PC-9 (cell line): ENCODE measurements around the gene CX3CR1. TPM values are rescaled to one million over a fixed set of nuclear protein-coding genes. Genes with fewer than 3 reads are reported as not detected.

ENCODE experiments used
- BruUV-seq: library from RNA; stranded (reverse); fragments of 400-500 nt; replicated peaks from 2 replicates; lab custom pipeline; 2021; lab: Mats Ljungman, UMichigan
- CTCF ChIA-PET: fragments of 300-600 bp; sonication (Branson Sonifier 250); formaldehyde crosslinking; loops from one replicate; lab custom pipeline; 2022; ENCODE audit warnings: antibody characterized with exemption; lab: Charles Lee
- POLR2A ChIA-PET: fragments of 300-600 bp; sonication (Branson Sonifier 250); formaldehyde crosslinking; loops from one replicate; lab custom pipeline; 2022; ENCODE audit warnings: antibody characterized with exemption; ENCODE audit not compliant: unreplicated experiment; lab: Charles Lee
- DNase-seq, 2 experiments: peaks; one replicate each; pipeline versions ENCODE4 v3.0.0 to v3.0.0-alpha.2; 2015 to 2022; ENCODE audit warnings: mixed read lengths in 1 of 2
- H2AFZ ChIP-seq: fragments of 200-600 bp; sonication (generic); 2 replicates; pipeline ENCODE4 v1.8.1; 2017; ENCODE audit warnings: antibody characterized with exemption
- H3F3A ChIP-seq: fragments of 200-600 bp; sonication (generic); 2 replicates; pipeline ENCODE4 v1.8.1; 2017; ENCODE audit warnings: antibody characterized with exemption, mild to moderate bottlenecking, low read depth; ENCODE audit not compliant: insufficient read depth
- H3K27ac ChIP-seq: fragments of 200-600 bp; sonication (generic); 2 replicates; pipeline ENCODE4 v1.6.1; 2016; ENCODE audit warnings: mixed run types
- H3K27me3 ChIP-seq: fragments of 200-600 bp; sonication (generic); 2 replicates; pipeline ENCODE4 v1.6.1; 2016; ENCODE audit warnings: low read depth, mixed run types; ENCODE audit not compliant: insufficient read depth
- H3K36me3 ChIP-seq: fragments of 200-600 bp; sonication (generic); 2 replicates; pipeline ENCODE4 v1.6.1; 2016; ENCODE audit warnings: low read depth, mixed run types
- H3K4me1 ChIP-seq: fragments of 200-600 bp; sonication (generic); replicated peaks from 2 replicates; pipeline ENCODE4 v1.6.1; 2016; ENCODE audit warnings: mixed run types; ENCODE audit not compliant: insufficient read depth
- H3K4me2 ChIP-seq: fragments of 200-600 bp; sonication (generic); 2 replicates; pipeline ENCODE4 v1.6.1; 2017; ENCODE audit warnings: mixed run types
- H3K4me3 ChIP-seq: fragments of 200-600 bp; sonication (generic); 2 replicates; pipeline ENCODE4 v1.6.1; 2016; ENCODE audit warnings: mixed run types
- H3K79me2 ChIP-seq: fragments of 200-600 bp; sonication (generic); 2 replicates; pipeline ENCODE4 v1.6.1; 2017; ENCODE audit warnings: low read depth, mixed run types
- H3K9me2 ChIP-seq: fragments of 200-600 bp; sonication (generic); 2 replicates; pipeline ENCODE4 v1.8.1; 2017; ENCODE audit warnings: mild to moderate bottlenecking; ENCODE audit not compliant: insufficient read depth
- H3K9me3 ChIP-seq: fragments of 200-600 bp; sonication (generic); 2 replicates; pipeline ENCODE4 v1.8.1; 2016; ENCODE audit warnings: low read depth; ENCODE audit not compliant: insufficient read depth
- H4K20me1 ChIP-seq: fragments of 200-600 bp; sonication (generic); 2 replicates; pipeline ENCODE4 v1.8.1; 2017; ENCODE audit not compliant: insufficient read depth
- EZH2 ChIP-seq: fragments of 200-600 bp; sonication (generic); IDR thresholded peaks from 2 replicates; pipeline ENCODE4 v1.8.0; 2017; ENCODE audit warnings: antibody characterized with exemption, low read depth
- intact Hi-C: fragments of 100-400 bp; cut with micrococcal nuclease; formaldehyde crosslinking; loops from one replicate; pipeline ENCODE4 v1.10.0; 2022; ENCODE audit not compliant: unreplicated experiment
- total RNA-seq: library from RNA; stranded (reverse); gene quantifications from 2 replicates; pipeline ENCODE4 v1.2.3, GENCODE V29; 2021
- TF ChIP-seq, protein P1 (sequence below): fragments of 200-600 bp; sonication (generic); conservative IDR thresholded peaks from 2 replicates; pipeline ENCODE4 v1.6.1; 2017; ENCODE audit warnings: mixed run types, antibody characterized with exemption, mild to moderate bottlenecking, moderate library complexity

CX3CR1 gene
- total RNA-seq, 1 experiment from 2014 or later, result not detected

DNA sequence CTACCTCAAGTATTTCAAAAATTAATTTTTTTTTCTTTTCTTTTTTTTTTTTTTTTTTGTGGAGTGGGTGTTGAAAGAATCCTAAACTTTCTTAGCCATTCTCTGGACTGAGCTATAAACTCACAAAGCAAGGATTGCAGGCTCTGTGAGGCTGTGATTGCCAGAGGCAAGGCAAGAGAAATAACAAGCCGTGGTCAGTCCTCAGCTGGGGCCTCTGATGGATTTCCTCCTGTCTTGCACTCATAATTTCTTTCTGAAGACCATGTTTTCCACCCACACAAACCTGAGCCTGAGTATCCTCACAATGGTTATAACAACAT, 1.3 kb downstream of the CX3CR1 start:
- BruUV-seq, result no TSS peak

DNA sequence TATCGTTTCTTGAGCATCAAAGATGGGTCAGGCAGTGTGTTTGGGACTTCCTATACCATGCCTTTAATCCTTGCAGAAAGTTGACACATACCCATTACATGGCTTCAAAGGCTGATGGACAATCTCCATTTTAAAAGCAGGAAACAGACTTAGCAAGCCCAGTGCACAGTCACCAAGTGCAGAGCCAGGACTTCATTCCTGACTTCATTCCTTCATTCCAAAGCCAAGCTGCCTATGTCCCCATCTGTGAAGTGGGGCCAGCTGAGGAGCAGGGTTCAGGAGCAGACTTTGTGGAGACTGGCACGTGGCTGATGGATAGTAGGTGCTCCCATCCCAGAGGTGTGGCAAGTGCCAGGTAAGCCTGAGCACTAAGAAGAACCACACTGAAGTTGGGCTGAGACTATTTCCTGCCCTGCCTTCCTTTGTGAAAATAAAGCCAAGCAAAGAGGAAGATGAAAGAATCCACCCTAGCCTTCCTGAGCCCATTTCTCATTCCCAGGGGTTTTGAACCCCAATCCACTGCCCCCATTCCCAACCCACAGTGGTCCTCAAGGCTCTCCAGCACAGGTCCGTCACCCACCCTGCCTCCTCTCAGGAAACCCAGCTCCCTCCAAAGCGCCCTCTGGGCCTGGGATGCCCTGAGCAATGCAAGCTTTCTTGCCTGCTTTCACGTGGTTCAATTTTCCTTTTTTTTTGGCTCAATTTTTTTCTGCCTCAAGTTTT, 1.8 kb downstream of the CX3CR1 start:
- no peaks in the 10 kb centered on the region for H3K9me2 ChIP-seq
- no peaks in the 10 kb centered on the region for H4K20me1 ChIP-seq
- H3K4me1 ChIP-seq, result no peaks in the 10 kb centered on the region
- POLR2A ChIA-PET, result no interaction called here
- TF ChIP-seq, protein P1, sequence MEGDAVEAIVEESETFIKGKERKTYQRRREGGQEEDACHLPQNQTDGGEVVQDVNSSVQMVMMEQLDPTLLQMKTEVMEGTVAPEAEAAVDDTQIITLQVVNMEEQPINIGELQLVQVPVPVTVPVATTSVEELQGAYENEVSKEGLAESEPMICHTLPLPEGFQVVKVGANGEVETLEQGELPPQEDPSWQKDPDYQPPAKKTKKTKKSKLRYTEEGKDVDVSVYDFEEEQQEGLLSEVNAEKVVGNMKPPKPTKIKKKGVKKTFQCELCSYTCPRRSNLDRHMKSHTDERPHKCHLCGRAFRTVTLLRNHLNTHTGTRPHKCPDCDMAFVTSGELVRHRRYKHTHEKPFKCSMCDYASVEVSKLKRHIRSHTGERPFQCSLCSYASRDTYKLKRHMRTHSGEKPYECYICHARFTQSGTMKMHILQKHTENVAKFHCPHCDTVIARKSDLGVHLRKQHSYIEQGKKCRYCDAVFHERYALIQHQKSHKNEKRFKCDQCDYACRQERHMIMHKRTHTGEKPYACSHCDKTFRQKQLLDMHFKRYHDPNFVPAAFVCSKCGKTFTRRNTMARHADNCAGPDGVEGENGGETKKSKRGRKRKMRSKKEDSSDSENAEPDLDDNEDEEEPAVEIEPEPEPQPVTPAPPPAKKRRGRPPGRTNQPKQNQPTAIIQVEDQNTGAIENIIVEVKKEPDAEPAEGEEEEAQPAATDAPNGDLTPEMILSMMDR, result no peak
- no peak for TF ChIP-seq EZH2
- CTCF ChIA-PET, result no interaction called here
- peaks cover 16% of the 10 kb centered on the region; the same call in 1 of the 2 replicates for H3K27me3 ChIP-seq
- DNase-seq, result no peak
- H3K4me3 ChIP-seq, result no peak overlapping the region
- H3F3A ChIP-seq, result no peaks in the 10 kb centered on the region
- H2AFZ ChIP-seq, result no peak overlapping the region
- no peaks in the 10 kb centered on the region for H3K9me3 ChIP-seq
- H3K36me3 ChIP-seq, result no peaks in the 10 kb centered on the region
- H3K4me2 ChIP-seq, result no peak overlapping the region
- H3K27ac ChIP-seq, result no peak overlapping the region
- no peaks in the 10 kb centered on the region for H3K79me2 ChIP-seq
- intact Hi-C loops, result no loop called here
- no TSS peak for BruUV-seq

More for the DNA sequence above, 1.3 kb downstream of the CX3CR1 start:
- no peaks in the 10 kb centered on the region for H4K20me1 ChIP-seq
- DNase-seq, result no peak
- no peak for TF ChIP-seq EZH2
- TF ChIP-seq, protein P1, result no peak
- no peaks in the 10 kb centered on the region for H3K4me1 ChIP-seq
- POLR2A ChIA-PET, result no interaction called here
- no peaks in the 10 kb centered on the region for H3F3A ChIP-seq
- intact Hi-C loops, result no loop called here
- peaks cover 11% of the 10 kb centered on the region; the same call in 1 of the 2 replicates for H3K27me3 ChIP-seq
- CTCF ChIA-PET, result no interaction called here
- H3K79me2 ChIP-seq, result no peaks in the 10 kb centered on the region
- H3K9me2 ChIP-seq, result no peaks in the 10 kb centered on the region
- no peak overlapping the region for H2AFZ ChIP-seq
- H3K9me3 ChIP-seq, result no peaks in the 10 kb centered on the region
- H3K4me2 ChIP-seq, result no peak overlapping the region
- H3K4me3 ChIP-seq, result no peak overlapping the region
- no peak overlapping the region for H3K27ac ChIP-seq
- no peaks in the 10 kb centered on the region for H3K36me3 ChIP-seq

DNA sequence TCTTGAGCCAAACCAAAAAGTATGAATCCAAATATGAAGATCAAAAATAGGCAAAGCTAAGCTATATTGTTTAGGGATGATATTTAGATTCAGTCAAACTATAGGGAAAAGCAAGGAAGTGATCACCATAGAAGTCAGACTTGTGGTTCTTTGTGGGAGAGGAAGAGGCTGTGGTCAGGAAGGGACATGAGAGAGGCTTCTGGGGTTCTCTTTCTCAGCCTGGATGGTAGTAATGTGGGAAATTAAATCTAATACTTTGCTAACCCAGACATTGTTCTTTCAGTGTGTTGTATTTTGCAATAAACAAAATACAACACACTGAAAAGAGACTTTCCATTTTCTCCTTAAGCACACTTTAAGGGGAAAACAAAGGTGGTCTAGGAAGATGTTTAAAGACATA, 3.1 kb downstream of the CX3CR1 start:
- intact Hi-C loops, result no loop called here
- Histone ChIP-seq H3K4me1 (no peaks in the 10 kb centered on the region), H3K9me2 (no peaks in the 10 kb centered on the region), H3F3A (no peaks in the 10 kb centered on the region), H4K20me1 (no peaks in the 10 kb centered on the region), H3K9me3 (no peaks in the 10 kb centered on the region), H3K27me3 (peaks cover 21% of the 10 kb centered on the region; the same call in 1 of the 2 replicates), H3K4me2 (no peak overlapping the region), H3K27ac (no peak overlapping the region), H3K79me2 (no peaks in the 10 kb centered on the region), H3K4me3 (no peak overlapping the region), H2AFZ (no peak overlapping the region), H3K36me3 (no peaks in the 10 kb centered on the region)
- BruUV-seq, result no TSS peak
- DNase-seq, result no peak
- ChIA-PET CTCF (interaction anchor here (0.6 kb wide), 1 partner anchor 24 kb away, joined by 3 read pairs; no protein-coding TSS in a partner anchor), POLR2A (no interaction called here)
- TF ChIP-seq EZH2, result no peak
- TF ChIP-seq, protein P1, result no peak
